Hair follicular keratinocyte (primary cell): ENCODE results near the gene CRYBA1. TPM values are rescaled to one million over a fixed set of nuclear protein-coding genes. Genes with fewer than 3 reads are reported as not detected.

ENCODE experiments used
- total RNA-seq: library from RNA; depleted of rRNA; stranded (reverse); fragments of >200 nt; gene quantifications from 2 replicates; pipeline ENCODE4 v1.2.3, GENCODE V29; 2015

CRYBA1 gene
- not detected in 2 replicates for total RNA-seq

GRCh38 chr17:29246628-29247027 is at the start of gene CRYBA1:
Gene CRYBA1, plus strand, starts transcription at chr17:29246859. Its CDS starts 5 bp downstream, at chr17:29246864.

GRCh38 chr17:29293890-29294579 is 47.4 kb downstream of the CRYBA1 start, which contains the start of gene NUFIP2:
Gene NUFIP2, minus strand, starts transcription at chr17:29294148. Its CDS starts 89 bp downstream, at chr17:29294059.

Other genes starting within 250 kb of the CRYBA1 start
- gene SEZ6, start 240.8 kb upstream of the CRYBA1 start, total RNA-seq, result not detected in 2 replicates
- 0.23 and 0.39 TPM in 2 replicates for gene PIPOX, start 203.7 kb upstream of the CRYBA1 start, total RNA-seq
- 37.2 and 49.7 TPM in 2 replicates for gene MYO18A, start 66.5 kb upstream of the CRYBA1 start, total RNA-seq
- gene NUFIP2, start 47.3 kb downstream of the CRYBA1 start, total RNA-seq, result 18.7 and 20.8 TPM in 2 replicates
- 19.5 and 29.0 TPM in 2 replicates for gene TAOK1, start 143.5 kb downstream of the CRYBA1 start, total RNA-seq